ENCODE results near the gene ZNF485. TPM values are rescaled to one million over a fixed set of nuclear protein-coding genes. Genes with fewer than 3 reads are reported as not detected.

Gene ZNF485
- total and polyA plus RNA-seq, 8 donors = 1.9 to 5.3 (median 4.9) TPM

- Histone ChIP-seq H3K27me3 (no peaks in the 10 kb centered on the region), H3K4me1 (peaks cover 0 to 14% of the 10 kb centered on the region in 2 donors), H3K4me3 (peak overlapping the region; percentile 63 to 93), H3K9me3 (no peaks in the 10 kb centered on the region), H3K27ac (peak overlapping the region in 1 of 2 donors; percentile 63), H3K36me3 (peaks cover 0 to 14% of the 10 kb centered on the region in 2 donors)
- DNase-seq = no peak
- TF ChIP-seq CTCF (IDR thresholded peaks at IDR 0.05) = no peak
- intact Hi-C loops (cut with DNase I) = no loop called here
- ATAC-seq = peak; percentile 13
Observed at GRCh38 chr10:43605850-43606322, 352 bp upstream of the ZNF485 start.

GRCh38 chr10:43607199-43607573 is 948 bp downstream of the ZNF485 start:
- intact Hi-C loops (cut with DNase I) = no loop called here
- Histone ChIP-seq H3K36me3 (peaks cover 0 to 24% of the 10 kb centered on the region in 2 donors), H3K27ac (no peak overlapping the region), H3K9me3 (no peaks in the 10 kb centered on the region), H3K4me1 (peaks cover 0 to 14% of the 10 kb centered on the region in 2 donors), H3K27me3 (no peaks in the 10 kb centered on the region), H3K4me3 (peak overlapping the region in 1 of 2 donors; percentile 63)
- ATAC-seq = no peak
- TF ChIP-seq CTCF (IDR thresholded peaks at IDR 0.05) = no peak
- DNase-seq = no peak

- peaks cover 0 to 51% of the 10 kb centered on the region in 2 donors for H3K36me3 ChIP-seq
- DNase-seq = no peak
Observed at GRCh38 chr10:43610636-43611035, 4.4 kb downstream of the ZNF485 start.

GRCh38 chr10:43616697-43617370 is 10.6 kb downstream of the ZNF485 start:
- Histone ChIP-seq H3K27me3 (no peaks in the 10 kb centered on the region), H3K4me3 (no peak overlapping the region), H3K9me3 (peaks cover 0 to 82% of the 10 kb centered on the region in 2 donors), H3K27ac (no peak overlapping the region), H3K36me3 (peaks cover 0 to 48% of the 10 kb centered on the region in 2 donors), H3K4me1 (no peaks in the 10 kb centered on the region)
- no peak for ATAC-seq
- no peak for DNase-seq
- intact Hi-C loops (cut with DNase I) = no loop called here
- no peak for TF ChIP-seq CTCF (IDR thresholded peaks at IDR 0.05)

More at GRCh38 chr10:43610636-43611035, 4.4 kb downstream of the ZNF485 start:
- no peak for TF ChIP-seq CTCF (IDR thresholded peaks at IDR 0.05)
- Histone ChIP-seq H3K4me3 (no peak overlapping the region), H3K27ac (no peak overlapping the region), H3K27me3 (no peaks in the 10 kb centered on the region), H3K4me1 (peaks cover 0 to 14% of the 10 kb centered on the region in 2 donors), H3K9me3 (peaks cover 0 to 23% of the 10 kb centered on the region in 2 donors)
- no peak for ATAC-seq
- intact Hi-C loops (cut with DNase I) = no loop called here

GRCh38 chr10:43619368-43619767 is 13.1 kb downstream of the ZNF485 start:
- intact Hi-C loops (cut with DNase I) = no loop called here
- H3K9me3 ChIP-seq = peaks cover 0 to 78% of the 10 kb centered on the region in 2 donors
- no peak for ATAC-seq
- no peak for DNase-seq
- H3K27me3 ChIP-seq = no peaks in the 10 kb centered on the region
- no peak overlapping the region for H3K4me3 ChIP-seq
- no peak for TF ChIP-seq CTCF (IDR thresholded peaks at IDR 0.05)
- peaks cover 0 to 4% of the 10 kb centered on the region in 2 donors for H3K4me1 ChIP-seq
- no peak overlapping the region for H3K27ac ChIP-seq
- H3K36me3 ChIP-seq = peaks cover 0 to 31% of the 10 kb centered on the region in 2 donors

All from left lung (tissue), 10 donors.